Ecto neural progenitor cell (in vitro differentiated cells): ENCODE results near the gene IQCB1.
"Not testable (repeated sequence)": the region's sequence is repeated elsewhere in the genome, so short reads cannot be mapped to it uniquely, and the experiment has no call there.

Experiments
- DNase-seq: peaks from one replicate; pipeline ENCODE4 v3.0.0-alpha.2; 2018; ENCODE audit warnings: low spot score

The IQCB1 gene

DNA sequence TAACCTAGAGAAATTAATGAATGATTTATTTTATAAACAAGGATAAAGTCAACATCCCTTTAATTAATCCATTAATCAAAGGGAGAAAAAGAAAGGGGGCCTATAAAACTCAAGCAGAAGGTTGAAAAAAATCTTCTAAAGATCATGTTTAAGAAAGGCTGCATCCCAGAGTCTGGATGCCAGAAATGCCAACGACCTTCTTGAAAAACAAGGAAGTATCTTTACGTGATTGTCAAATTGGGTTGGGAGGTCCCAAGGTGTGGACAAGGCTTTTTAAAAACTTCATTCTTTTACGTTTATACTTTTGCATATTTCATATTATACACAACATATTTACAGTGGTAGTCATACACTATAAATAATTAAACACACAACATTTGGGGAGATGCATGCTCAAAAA, 86.9 kb downstream of the IQCB1 start:
- DNase-seq: no peak

DNA sequence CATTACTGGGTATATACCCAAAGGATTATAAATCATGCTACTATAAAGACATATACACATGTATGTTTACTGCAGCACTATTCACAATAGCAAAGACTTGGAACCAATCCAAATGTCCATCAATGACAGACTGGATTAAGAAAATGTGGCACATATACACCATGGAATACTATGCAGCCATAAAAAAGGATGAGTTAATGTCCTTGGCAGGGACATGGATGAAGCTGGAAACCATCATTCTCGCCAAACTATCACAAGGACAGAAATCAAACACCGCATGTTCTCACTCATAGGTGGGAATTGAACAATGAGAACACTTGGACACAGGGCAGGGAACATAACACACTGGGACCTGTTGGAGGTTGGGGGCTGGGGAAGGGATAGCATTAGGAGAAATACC, 91.8 kb downstream of the IQCB1 start:
- not testable (repeated sequence) for DNase-seq

DNA sequence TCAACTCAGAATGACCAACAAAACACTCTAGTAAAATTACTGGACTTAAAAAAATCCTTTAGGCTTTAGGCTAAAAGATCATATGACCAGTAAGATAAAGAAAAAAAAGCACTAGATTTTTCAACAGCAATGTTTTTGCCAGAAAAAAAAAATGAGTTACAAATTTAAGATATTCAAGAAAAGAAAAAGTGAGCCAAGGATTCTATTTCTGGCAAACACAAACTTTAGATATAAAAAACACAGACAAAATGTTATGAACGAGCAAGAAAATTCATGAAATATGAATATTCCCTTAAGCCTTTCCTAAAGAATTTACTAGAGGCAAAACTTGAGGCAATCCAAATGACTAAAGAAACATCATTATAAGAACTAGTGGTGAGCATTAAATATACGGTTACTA, 94.0 kb downstream of the IQCB1 start:
- DNase-seq: no peak

DNA sequence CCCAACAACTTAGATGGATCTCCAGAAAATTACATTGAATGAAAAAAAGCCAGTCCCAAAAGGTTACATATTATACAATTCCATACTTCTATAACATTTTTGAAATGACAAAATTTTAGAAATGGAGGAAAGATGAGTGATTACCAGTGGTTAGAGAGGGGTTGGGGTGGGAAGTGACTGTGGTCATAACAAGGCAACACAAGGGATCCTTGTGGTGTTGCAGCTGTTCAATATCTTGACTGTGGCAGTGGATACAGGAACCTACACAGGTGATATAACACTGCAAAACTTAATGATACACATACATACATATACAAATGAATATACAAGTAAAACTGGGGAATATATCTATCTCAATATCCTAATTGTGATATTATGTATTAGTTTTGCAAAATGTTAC, 95.0 kb downstream of the IQCB1 start:
- no peak for DNase-seq

DNA sequence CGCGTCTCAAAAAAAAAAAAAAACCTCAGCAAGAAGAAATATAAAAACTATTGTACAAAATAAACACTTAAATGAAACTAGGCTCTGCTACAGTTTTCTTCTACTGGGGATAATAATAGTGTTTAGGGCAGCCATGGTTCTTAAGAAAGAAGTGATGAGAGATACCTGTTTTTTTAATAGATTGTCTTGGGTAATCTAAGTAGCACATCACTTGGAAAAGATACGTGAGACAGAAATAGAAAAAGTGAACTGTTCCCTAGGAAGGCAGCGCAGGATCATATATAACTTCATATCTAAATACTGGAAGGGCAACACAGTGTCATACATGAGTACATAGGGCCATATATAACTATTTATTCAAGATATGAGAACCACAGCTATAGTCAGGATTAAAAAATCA, 97.2 kb downstream of the IQCB1 start:
- no peak for DNase-seq

DNA sequence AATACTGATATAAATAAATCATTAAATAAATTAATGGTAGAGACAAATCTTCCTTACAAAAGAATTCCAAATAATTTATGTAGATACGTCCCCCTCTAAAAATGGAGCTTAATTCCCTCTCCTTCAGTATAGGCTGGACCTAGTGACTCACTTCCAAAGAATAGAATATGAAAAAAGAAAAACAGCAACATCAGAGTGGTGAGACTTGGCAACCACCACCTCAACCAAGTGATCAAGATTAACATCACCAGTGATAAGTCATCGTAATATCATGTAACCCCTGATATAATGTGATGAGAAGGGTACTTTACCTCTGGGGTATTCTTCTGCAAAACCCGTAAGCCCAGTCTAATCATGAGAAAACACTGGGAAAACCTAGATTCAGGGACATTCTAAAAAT, 98.7 kb downstream of the IQCB1 start:
- no peak for DNase-seq

DNA sequence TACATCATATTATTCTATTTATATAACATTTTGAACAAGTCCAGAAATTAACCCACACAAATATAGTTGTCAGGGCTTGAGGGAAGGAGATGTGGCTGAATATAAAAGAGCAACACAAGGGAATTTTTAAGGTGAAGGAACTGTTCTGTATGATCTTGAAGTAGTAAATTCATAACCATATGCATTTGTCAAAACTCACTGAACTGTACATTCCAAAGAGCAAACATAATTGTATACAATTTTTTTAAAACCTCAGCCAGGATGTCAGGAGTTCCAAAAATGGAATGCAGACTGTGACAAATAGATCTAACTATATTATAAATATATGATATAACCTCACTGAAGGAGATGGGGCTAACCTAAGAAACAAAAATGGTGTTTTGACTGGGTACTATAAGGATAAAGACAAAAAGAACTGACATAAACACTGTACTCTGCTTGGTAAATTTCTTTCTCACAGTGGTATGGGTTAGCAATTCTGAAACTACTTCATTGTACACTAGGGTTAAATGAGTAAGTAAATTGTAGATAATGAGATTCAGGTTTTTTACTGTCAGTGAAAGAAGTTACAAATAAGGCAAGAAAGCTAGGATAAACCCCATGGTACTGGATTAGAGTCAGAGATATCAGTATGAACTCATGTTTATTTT, 99.7 kb downstream of the IQCB1 start:
- no peak for DNase-seq

DNA sequence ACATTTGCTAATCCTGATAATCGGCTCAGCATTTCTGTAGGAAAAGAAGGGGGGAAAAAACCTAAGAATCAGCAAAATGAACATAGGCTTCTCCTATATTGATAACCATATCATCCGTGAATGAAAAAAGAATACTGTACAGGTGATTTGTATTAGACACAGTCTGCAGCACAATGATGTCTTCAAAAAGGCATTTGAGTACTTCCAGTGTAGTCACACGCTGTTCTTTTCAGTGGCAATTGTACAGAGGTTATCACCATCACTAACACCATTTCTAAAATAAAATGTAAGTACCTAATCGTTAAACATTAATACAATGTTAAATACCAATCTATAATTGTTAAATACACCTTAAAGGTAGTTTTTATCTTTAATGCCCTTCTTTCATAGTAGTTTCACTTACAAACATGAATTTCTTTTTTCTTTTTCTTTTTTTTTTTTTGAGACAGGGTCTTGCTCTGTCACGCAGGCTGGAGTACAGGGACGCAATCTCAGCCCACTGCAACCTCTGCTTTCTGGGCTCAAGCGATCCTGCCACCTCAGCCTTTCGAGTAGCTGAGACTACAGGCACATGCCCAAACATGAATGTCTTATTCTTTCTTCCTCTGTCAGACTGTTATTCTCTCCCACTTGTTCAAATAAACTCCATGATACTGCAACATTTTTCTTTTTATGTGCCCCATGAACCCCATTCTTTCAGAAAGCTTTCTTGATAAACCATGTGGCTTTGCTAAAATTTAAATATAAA, 103.7 kb downstream of the IQCB1 start:
- DNase-seq: no peak

DNA sequence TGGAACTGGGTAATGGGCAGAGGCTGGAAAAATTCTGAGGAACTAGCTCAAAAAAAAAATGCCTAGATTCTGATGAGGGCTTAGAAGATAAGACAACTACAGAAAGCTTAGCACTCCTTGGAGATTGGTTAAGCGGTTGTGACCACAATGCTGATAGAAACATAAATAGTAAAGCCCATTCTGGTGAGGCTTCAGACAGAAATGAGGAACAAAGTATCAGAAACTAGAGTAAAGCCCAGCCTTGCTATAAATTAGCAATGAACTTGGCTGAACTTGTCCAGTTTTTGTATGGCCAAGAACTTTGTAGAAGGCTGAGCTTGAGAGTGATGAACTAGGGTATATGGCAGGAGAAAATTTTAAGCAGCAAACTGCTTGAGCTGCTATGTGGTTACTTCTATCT, 110.7 kb downstream of the IQCB1 start:
- no peak for DNase-seq

DNA sequence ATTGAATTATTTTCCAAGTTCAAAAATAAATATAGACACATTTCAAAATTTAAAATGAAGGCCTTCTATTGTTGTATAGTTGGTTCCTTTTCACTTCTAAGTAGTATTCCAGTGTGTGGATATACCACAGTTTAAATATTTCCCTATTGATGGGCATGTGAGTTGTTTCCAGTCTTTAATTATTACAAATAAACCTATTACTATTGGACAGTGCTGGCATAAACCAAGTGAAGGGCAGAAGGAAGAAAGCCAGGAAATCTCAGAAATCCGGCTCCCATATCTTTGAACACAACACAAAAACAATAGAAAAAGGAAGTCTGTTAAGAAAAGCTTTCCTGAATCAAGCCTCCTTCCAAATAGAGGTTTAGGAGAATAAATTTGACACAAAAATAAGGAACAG, 111.4 kb downstream of the IQCB1 start:
- no peak for DNase-seq

DNA sequence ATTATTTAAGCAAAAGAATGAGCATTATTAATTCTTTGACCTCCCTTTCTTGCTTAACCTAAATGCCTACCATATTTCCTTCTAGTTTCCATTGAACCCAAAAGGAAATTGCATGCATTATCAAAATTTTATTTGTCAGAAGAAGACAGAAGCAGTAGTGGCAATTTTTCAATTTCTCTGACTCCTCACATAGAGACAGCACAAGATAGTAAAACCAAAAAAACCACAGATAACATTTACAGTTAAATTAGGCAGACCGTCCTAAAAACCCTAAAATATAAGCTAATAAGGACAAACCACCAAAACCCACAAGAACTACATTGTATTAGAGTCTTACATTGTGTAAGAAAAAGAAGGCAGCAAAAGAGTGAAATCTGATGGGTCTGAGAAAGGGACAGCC, 112.4 kb downstream of the IQCB1 start:
- no peak for DNase-seq

DNA sequence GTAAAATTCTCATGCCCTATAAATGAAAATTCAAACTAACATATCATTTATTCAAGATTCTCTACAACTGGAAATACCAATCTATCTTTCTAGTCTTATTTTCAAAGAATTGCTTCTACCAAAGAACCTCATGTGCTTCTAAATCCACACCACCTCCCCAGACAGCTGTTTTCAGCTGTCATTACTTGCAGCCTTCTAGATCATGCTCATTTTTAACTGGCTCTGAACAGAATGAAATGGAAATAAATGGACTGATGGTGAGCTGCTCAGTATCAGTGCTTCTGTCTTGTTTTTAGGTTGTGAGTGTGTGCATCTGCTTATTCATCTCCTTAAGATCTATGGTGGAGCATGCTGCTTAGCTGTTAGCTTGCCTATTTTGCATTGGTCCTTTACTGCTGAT, 114.7 kb downstream of the IQCB1 start:
- DNase-seq: no peak
